Thoracic aorta (tissue), 2 donors: ENCODE results near the gene B3GALT2. TPM values are rescaled to one million over a fixed set of nuclear protein-coding genes. Genes with fewer than 3 reads are reported as not detected.

Source experiments
- ATAC-seq: fragments of 150-250 bp; one replicate; pipeline ENCODE4 v1.8.0; 2017; ENCODE audit warnings: low read depth; ENCODE audit not compliant: insufficient number of reproducible peaks, low FRiP score
- DNase-seq: peaks from one replicate; pipeline ENCODE4 v3.0.0-alpha.2; 2020; ENCODE audit warnings: low spot score
- H3K27ac ChIP-seq, 2 donors: fragments of 200-600 bp; sonication (generic); 1 replicate in 1 of 2; 2 replicates in 1 of 2; pipeline ENCODE4 v1.5.1; 2016; ENCODE audit warnings: mild to moderate bottlenecking in 2 of 2, moderate library complexity in 2 of 2
- H3K27me3 ChIP-seq: fragments of 200-600 bp; sonication (generic); replicated peaks from 2 replicates; pipeline ENCODE4 v1.6.0; 2016; ENCODE audit warnings: mild to moderate bottlenecking; ENCODE audit not compliant: insufficient read depth
- H3K36me3 ChIP-seq: fragments of 200-600 bp; sonication (generic); one replicate; pipeline ENCODE4 v1.5.1; 2016
- H3K4me1 ChIP-seq, 2 donors: fragments of 200-600 bp; sonication (generic); 1 replicate in 1 of 2; 2 replicates in 1 of 2; pipeline versions ENCODE4 v1.5.1 to v1.6.0; 2016; ENCODE audit warnings: low read depth in 2 of 2, mild to moderate bottlenecking in 1 of 2; ENCODE audit not compliant: control insufficient read depth in 1 of 2
- H3K4me3 ChIP-seq: fragments of 200-600 bp; sonication (generic); 2 replicates; pipeline ENCODE4 v1.5.1; 2016; ENCODE audit warnings: mild to moderate bottlenecking
- H3K9me3 ChIP-seq: fragments of 200-600 bp; sonication (generic); 2 replicates; pipeline ENCODE4 v1.5.1; 2016
- CTCF ChIP-seq: fragments of 200-600 bp; sonication (generic); IDR thresholded peaks from one replicate; pipeline ENCODE4 v1.5.1; 2019; ENCODE audit warnings: antibody characterized with exemption
- total RNA-seq, 2 donors: library from RNA; depleted of rRNA; stranded (reverse); fragments of >200 nt; gene quantifications; one replicate each; pipeline versions ENCODE4 v1.1.0 to v1.2.3, GENCODE V29; 2016

Gene B3GALT2
- total RNA-seq, 2 donors from 2014 or later: 0.21 to 0.27 TPM

- no peak for TF ChIP-seq CTCF
- no peak for ATAC-seq
- H3K27ac ChIP-seq: no peak overlapping the region
Measured at GRCh38 chr1:193221651-193222050, 35.2 kb upstream of the B3GALT2 start.

GRCh38 chr1:193219391-193219790 lies 33.0 kb upstream of the B3GALT2 start:
- Histone ChIP-seq H3K4me1 (no peaks in the 10 kb centered on the region), H3K36me3 (peaks cover 7% of the 10 kb centered on the region), H3K27me3 (no peaks in the 10 kb centered on the region), H3K9me3 (no peaks in the 10 kb centered on the region), H3K27ac (no peak overlapping the region), H3K4me3 (no peak overlapping the region)
- DNase-seq (no peak), ATAC-seq (no peak)
- no peak for TF ChIP-seq CTCF

More at GRCh38 chr1:193221651-193222050, 35.2 kb upstream of the B3GALT2 start:
- no peak for DNase-seq
- Histone ChIP-seq H3K4me3 (no peak overlapping the region), H3K36me3 (no peaks in the 10 kb centered on the region), H3K27me3 (no peaks in the 10 kb centered on the region), H3K9me3 (no peaks in the 10 kb centered on the region), H3K4me1 (no peaks in the 10 kb centered on the region)

GRCh38 chr1:193216920-193217319 lies 30.5 kb upstream of the B3GALT2 start:
- no peak for TF ChIP-seq CTCF
- Histone ChIP-seq H3K36me3 (peaks cover 7% of the 10 kb centered on the region), H3K4me1 (no peaks in the 10 kb centered on the region), H3K27me3 (no peaks in the 10 kb centered on the region), H3K4me3 (no peak overlapping the region), H3K27ac (no peak overlapping the region), H3K9me3 (no peaks in the 10 kb centered on the region)
- ATAC-seq: no peak
- no peak for DNase-seq

GRCh38 chr1:193213998-193214397 lies 27.6 kb upstream of the B3GALT2 start:
- no peak for TF ChIP-seq CTCF
- Histone ChIP-seq H3K4me1 (no peaks in the 10 kb centered on the region), H3K4me3 (no peak overlapping the region), H3K27me3 (no peaks in the 10 kb centered on the region), H3K27ac (no peak overlapping the region), H3K36me3 (peaks cover 7% of the 10 kb centered on the region), H3K9me3 (no peaks in the 10 kb centered on the region)
- no peak for ATAC-seq
- DNase-seq: no peak

- Histone ChIP-seq H3K4me3 (no peak overlapping the region), H3K27ac (no peak overlapping the region), H3K36me3 (peaks cover 7% of the 10 kb centered on the region), H3K9me3 (no peaks in the 10 kb centered on the region), H3K4me1 (no peaks in the 10 kb centered on the region), H3K27me3 (no peaks in the 10 kb centered on the region)
- DNase-seq (no peak), ATAC-seq (no peak)
- no peak for TF ChIP-seq CTCF
Measured at GRCh38 chr1:193212637-193213036, 26.2 kb upstream of the B3GALT2 start.
